Breast epithelium (tissue), 3 donors: ENCODE results near the gene NMBR.

Experiments used
- CTCF ChIP-seq, 3 donors: fragments of 450-650 bp; IDR thresholded peaks; one replicate each; pipeline ENCODE4 v1.5.1; 2016 to 2017; ENCODE audit warnings: antibody characterized with exemption in 3 of 3, mild to moderate bottlenecking in 3 of 3, moderate library complexity in 3 of 3
- POLR2A ChIP-seq: fragments of 450-650 bp; IDR thresholded peaks from one replicate; pipeline ENCODE4 v1.6.1; 2016; ENCODE audit warnings: antibody characterized with exemption, mild to moderate bottlenecking, moderate library complexity
- POLR2AphosphoS5 ChIP-seq, 3 donors: sonication (generic); formaldehyde crosslinking; IDR thresholded peaks; one replicate each; pipeline ENCODE4 v1.6.1; 2017; ENCODE audit warnings: antibody characterized with exemption in 3 of 3

DNA sequence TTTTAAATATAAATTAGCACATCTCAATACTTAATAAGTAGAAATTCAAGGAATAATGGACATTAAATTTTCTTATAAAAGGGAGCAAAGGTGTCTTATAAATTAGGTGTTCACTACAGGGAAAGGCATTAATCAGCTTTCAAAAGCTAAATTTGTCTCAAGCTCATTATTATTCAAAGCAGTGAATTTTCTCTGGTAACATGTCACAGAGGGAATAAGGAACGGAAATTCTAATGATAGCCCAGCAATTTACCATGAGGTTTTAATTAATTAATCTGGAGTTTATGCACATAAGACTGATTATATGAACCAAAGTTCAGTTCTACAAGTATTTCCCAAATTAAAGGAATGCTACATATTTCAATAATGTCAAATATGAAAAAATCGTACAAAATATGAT is 29.6 kb downstream of the NMBR start:
- TF ChIP-seq POLR2A (no peak), CTCF (IDR thresholded peaks at IDR 0.05) (no peak), POLR2AphosphoS5 (IDR thresholded peaks at IDR 0.05) (no peak)
